HG03565 (cell line): ENCODE measurements around the gene SMIM27.

Source experiments
- ATAC-seq: cut with Tn5 transposase; IDR thresholded peaks from one replicate; pipeline ENCODE4 v1.9.1; 2021; ENCODE audit warnings: mild to moderate bottlenecking, moderate library complexity; ENCODE audit not compliant: unreplicated experiment

Gene SMIM27

DNA sequence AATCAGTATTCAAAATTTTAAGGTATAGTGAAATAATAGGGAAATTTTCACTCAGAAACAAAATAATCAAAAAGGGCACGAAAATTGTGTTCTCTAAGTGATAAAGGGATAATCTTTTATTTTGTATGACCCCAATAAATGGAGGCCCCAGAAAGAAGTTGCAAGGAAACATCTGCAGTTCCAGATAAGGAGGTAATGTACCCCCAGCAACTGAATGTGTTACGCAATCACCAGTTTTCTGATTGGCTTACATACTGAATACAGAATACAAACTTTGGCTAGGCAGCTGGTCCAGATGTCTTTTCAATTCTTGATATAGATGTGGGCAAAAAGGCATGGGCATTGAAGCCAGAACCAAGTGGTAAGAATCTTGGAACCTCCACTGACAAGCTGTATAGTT lies 2.0 kb downstream of the SMIM27 start:
- ATAC-seq = no peak

DNA sequence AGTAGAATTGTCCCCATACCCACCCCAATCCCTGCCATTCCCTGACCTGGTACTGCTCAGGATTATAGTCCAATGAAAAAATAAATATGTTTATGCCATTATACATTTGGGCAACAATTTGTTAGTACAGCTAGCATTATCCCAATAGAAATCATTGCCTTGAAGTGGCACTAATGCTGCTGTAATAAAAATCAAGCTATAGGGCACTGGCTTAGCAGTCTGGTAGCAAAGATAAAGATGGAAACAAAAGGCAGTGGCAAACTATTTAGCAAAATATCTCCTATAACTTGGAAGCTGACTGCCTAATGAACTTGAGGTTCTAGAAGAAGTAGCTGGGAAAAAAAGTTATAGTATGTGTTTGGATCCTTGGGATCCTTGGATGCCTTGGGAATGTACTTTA lies 2.5 kb downstream of the SMIM27 start:
- no peak for ATAC-seq

DNA sequence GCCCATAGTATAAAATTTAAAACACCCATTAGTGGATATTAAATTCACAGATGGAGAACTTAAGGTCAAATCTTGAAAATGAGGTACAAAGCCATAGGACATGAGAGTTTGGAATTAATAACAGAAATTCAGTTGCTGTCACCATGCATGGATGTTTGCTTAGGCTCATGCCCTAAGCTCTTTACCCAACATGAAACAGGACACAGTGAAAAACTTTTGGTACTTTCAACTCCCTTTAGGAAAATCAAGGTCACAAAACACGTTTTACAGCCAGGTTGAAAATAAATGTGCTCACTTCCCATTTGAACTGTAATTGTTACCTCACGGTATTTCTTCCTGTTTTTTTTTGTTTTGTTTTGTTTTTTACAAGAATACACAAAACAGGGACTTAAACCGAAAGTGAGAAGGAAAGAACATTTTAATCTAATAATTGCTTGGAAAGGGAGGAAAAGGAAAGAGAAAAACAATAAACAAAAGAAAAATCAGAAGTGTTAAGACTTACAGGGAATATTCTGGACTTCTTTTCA lies 6.3 kb downstream of the SMIM27 start:
- no peak for ATAC-seq

DNA sequence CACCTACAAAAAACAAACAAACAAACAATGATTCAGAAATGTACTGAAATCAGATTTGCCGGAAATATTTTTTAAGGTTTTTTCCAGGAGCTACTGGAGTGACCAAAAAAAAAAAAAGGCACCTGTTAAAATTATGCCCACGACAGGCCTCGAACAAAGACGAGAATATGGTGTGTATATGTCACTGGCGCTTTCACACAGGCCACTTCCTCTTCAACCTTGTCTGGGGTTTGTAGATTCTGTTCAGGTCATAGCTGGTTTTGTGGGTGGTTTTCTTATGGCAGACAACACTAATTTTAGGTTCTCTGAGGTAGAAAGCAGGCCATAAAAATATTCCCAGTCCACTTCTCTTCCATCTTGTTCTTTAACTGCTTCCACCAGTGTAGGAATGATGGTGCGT lies 13.8 kb downstream of the SMIM27 start:
- no peak for ATAC-seq

DNA sequence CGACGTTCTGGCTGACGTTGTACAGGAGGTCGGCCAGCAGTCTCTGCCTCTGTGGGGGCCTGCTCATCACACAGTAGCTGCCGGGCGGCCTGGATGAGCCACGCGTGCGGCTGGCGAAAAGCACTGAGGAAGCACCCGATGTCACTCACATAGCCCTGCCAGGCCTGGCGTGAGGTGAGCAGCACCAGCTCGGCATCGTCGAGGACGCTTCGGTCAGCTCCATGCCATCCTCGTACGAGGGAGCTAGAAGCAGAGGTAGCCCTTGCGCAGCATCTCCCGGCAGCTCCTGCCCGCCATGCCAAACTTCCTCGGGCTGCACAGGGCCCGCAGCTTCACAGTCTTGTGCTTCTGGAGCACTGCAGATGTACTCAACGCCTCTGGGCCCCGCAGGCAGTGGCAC lies 14.6 kb downstream of the SMIM27 start:
- ATAC-seq = no peak

DNA sequence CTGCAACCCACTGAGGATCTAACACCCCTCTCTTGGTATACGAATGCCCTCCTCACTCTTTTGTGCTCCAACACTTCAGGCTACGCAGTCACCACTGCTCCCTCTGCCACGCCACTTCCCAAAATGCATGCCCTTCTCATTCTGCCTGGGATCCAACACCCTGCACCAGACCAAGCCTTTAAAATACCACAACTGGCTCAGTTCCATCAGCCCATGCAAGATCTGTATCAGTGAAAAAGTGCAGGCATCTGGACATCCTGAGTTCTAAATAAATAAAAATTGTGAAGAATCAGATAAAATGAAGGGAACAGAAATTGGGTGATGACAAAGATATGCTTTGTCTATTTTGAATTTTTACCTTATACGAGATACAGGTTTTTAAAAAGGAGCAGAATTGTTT lies 18.1 kb downstream of the SMIM27 start:
- ATAC-seq = no peak

DNA sequence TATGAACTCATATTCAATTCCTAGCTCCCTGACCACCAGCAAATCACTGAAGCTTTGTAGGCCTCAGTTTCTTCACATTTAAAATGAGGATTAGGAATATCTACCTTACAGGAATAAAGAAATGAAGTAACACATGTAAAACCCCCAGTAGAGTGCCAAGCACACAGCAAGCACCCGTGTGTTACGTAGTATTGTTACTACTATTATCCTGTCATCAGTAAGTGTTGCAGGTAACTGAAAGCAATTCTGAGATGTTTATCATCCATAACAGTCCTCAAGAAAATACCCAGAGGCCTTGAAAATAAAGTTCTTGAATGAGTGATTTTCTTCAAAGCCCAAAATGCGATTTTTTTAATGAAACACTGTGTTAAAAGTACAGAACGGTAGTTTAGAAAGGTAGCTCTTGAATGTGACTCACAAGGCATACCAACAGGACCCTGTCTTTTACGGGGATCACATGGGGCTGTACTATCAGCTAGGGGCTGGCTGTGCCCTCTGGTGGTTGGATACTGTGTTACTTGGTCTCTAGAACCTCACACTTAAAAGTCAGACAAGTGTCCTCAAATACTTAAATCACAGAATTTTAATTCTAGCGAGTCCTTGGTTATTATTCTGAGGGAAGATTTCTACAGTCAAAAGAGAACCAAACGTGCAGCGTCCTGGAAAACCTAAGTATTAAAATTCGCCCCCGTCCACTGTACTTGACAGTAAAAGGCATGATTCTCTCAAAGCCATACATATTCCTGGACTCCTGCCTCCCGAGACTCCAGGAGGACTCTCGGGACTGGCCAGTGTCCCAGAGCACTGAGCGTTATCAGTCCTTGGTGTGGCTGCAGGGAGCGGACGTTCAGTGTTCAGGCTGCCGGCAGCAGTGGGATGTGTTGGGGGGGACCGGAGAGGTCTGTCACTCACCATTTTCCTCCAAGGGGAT lies 20.1 kb downstream of the SMIM27 start:
- peak; percentile 85 for ATAC-seq

DNA sequence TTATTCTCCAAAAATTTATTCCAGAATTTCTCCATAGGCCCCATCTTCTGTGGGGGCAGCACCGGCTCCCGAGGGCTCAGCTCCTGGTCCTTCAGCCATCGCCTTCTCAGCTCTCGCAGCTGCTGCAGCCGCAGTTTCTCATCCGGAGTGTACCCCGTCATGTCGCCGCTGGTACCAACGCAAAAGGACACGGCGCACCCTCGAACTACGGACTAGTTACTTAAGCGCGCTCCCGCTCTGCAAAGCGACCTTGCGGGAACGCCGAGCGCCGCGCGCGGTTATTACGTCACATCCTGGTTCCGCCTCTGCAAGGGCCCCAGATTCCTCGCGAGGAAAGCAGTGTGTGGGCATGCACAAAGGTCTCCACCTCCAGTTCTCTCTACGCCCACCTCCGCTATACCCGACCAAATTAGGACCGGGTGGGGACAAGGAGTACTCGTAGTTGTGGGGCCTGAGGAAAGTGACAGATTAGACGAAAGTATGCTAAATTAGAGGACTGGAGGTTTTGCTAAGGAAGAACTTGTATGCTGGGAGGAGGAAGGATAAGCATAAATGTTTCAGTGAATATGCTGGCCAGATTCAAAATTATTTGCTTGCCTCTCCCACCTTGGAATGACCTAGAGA lies 20.9 kb downstream of the SMIM27 start, which contains the start of gene NDUFB6:
Gene NDUFB6 (minus strand): TSS at position 260 of the 624 bp plus-strand sequence. CDS start 99 bp downstream, at position 161.
- ATAC-seq = peak; percentile 81

DNA sequence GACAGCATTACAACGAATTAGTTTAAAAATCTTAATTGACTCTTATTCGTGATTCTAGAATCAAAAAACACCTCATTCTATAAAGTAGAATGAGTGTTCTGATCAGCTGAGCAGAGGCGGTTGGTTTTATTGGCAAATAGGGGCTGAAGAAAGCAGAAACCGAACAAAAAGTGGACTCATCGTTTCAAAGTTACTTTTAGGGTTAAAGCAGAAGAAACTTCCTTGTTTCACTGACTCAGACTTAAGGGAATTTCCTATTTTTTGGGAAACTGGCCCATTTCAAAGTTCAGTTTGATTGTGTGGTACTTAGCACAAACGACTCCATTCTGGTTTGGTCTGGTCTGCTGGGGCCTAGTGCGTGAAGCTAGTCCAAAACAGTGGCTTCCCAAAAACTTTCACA lies 21.7 kb downstream of the SMIM27 start:
- no peak for ATAC-seq

DNA sequence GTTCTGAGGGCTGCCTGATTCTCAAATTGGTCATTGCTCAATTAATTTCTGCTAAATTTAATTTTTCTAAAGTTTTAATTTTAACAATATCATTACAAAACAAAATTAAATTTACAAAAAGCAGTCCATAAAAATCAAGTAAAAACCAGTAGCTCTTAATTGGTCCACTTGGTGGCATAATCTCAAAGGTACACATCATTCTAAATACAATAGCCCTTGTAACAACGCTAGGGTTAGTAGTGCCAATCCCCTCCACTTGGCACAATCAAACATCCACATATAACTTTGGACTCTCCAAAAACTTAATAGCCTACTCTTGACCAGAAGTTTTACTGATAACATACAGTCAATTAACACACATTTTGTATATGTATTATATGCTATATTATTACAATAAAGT lies 22.7 kb downstream of the SMIM27 start:
- ATAC-seq = no peak

DNA sequence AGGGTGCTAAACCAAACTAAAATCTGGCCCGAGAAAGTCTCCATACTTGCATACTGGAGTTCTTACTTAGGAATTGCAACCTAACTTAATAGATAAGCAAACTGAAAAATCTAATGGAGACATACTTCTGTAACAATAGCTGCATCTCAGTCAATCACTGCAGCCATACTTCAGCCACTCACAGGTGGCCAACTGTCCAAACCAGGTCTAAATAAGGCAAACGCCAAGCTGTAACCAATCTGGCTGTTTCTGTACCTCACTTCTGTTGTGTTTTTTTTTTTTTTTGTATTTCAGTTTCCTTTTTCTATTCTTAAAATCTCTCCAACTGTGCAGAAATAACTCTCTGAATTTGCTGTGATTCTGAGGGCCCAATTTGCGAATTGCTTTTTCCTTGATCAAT lies 25.2 kb downstream of the SMIM27 start:
- no peak for ATAC-seq

DNA sequence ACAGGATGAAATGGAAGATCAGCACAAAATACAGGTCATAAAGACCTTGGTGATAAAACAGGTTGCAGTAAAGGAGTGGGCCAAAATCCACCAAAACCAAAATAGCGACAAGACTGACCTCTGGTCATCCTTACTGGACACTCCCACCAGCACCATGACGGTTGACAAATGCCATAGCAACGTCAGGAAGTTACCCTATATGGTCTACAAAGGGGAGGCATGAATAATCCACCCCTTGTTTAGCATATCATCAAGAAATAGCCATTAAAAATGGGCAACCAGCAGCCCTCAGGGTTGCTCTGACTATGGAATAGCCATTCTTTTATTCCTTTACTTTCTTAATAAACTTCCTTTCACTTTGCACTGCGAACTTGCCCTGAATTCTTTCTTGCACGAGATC lies 26.8 kb downstream of the SMIM27 start:
- no peak for ATAC-seq

DNA sequence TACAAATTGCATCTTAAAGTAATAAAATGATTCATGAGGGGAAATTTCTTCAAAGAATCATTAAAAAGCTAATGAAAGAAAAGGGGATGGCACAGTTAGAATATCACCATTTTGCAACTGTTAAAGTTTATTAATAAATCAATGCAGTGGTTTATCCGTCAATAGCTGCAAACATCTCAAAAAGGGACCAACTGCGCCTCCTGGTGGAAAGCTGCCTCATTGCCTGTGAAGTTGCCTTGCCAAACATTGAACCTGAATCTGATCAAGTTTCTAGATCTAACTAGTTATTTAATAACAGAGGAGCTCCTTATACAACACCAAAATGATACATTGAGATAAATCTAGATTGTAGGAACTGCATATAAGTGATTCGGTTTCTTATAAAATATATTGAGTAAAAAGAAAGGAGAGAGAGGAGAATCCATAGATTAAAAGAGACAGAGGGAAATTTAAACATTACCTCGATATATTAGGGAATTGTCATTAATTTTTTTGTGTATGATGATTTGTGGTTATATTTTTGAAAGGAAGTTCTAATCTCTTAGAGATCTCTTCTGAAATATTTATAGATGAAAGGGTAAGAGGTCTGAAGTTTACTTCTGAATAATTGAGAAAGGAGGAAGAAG lies 27.7 kb downstream of the SMIM27 start:
- ATAC-seq = no peak

DNA sequence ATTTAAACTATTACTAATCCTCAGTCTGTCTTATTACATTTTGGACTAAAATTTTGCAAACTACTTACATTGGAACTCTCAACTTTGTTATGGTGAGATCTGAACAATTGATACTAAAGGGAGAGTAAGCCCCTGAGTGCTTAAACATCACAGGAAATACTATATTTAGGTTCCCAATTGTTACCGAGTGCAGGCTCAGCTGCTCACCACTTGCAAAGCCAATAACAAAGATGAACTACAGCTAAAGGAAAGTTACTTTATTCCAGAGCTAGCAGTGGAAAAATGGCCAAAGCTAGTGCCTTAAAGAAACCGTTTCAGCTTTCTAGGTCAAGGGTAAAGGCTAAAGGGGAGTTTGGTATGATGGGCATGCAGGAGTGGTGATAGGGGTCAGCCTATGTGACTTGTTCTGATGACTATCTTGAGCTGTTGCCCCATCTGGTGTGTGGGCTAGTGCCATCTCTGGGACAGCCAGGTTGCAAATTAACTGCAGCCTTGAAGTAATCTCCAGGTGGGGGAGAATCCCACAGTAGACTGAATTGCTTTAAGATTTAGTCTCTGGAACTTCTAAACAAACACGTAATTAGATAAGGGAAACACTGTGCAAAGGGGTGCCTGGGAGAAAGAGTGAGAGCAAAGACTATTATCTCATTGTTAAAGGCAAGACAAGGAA lies 28.6 kb downstream of the SMIM27 start:
- no peak for ATAC-seq

DNA sequence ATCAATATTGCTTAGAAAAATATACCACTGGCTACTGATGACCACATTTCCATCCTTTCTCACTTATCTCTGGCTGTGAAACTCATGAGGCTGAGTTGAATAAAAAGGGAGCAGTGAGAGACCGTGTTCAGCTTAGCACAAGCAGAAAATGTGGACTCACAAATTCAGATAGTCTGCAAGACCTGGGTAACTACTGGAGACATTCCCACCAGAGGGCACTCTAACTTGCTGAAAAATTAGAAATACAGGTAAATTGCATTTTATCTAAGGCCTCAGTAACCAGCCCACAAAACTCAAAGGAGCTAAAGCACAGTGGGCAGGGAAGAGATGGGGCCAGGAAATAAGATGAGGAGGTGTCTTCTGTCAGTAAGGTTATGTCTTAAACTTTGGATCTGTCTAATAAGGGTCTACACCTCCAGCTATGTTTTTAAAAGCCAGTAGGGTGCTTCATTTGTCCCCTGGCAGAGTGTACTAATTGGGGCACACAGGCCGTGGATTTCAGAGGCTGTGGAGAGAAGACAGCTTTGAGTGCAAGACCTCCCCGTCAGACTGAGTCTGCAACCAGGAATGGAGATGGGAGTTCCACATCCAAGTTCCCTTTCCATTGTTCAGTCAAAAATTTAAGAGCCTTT lies 29.5 kb downstream of the SMIM27 start:
- no peak for ATAC-seq

DNA sequence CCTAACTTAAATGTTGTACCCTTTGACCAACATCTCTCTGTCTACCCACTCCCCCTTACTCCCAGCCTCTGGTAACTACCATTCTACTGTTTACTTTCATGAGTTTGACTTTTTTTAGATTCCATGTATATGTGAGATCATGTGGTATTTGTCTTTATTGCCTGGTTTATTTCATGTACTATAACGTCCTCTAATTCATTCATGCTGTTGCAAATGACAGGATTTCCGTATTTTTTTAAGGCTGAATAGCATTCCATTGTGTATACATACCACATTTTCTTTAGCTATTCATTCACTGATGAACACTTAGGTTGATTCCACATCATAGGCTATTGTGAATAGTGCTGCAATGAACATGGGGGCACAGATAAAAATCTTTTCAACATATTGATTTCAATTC lies 32.7 kb downstream of the SMIM27 start:
- no peak for ATAC-seq

DNA sequence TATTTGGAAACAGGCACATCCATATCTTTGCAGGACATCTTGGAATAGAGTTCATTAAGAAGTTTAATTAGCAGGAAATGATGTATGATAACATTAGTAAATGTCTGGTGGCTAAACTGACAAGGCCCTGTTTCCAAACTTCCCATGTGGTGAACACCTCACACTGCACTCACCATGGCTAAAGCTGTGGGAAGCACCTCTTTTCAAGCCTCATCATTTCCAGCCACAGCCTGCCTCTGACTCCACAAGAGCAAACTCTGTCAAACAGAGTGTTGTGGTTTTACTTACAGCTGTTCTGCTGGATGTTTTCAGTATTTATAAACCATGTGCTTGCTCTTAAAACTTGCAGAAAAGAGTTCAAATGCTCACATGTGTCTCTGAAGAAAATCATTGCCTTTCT lies 35.8 kb downstream of the SMIM27 start:
- no peak for ATAC-seq

DNA sequence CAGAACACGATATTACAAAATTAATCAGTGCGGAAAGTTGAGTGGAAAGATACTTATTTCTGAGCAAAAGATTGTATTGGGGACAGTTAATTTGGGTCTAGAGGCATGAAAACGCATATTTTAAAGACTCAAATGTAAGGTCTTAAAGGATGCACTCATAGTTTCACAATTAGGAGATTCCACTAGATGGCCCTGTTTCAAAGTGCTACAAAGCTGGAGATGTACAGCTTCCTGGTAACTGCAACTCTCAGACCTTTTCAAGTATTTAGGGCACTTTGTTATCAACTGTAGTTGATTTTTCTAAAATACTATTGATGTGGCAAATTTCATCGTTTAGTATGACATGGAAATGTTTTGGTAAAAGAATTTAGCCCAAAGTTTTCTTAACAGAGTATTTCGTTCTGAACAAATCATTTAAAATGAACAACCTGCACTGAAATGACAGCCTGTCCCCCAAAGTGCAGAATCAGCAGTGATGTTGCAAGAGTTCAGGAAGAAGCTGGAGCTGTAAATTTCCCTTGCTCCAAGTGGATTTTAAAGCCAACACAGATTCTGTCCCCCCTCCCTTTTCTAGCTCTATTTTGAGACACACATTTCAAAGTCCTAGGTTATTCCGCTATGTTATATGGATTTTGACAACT lies 37.1 kb downstream of the SMIM27 start:
- peak; percentile 83 for ATAC-seq

DNA sequence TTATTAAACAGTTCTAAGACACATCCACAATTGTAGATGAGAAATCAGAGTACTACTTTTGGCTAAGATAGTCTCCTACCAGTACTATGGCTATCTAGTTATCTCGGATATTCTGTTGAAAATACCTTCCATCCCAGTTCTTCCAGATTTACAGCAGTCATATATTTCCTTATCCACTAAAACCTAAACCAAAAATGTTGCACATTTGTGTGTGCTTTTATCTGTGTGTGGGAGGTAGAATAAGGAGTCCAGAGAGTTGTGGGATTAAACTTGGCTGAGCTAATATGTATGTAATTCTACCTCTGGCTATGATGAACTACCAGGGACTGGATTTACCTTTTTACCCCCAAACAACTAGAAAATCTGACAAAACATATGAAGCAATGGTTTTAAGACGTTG lies 38.3 kb downstream of the SMIM27 start:
- no peak for ATAC-seq

DNA sequence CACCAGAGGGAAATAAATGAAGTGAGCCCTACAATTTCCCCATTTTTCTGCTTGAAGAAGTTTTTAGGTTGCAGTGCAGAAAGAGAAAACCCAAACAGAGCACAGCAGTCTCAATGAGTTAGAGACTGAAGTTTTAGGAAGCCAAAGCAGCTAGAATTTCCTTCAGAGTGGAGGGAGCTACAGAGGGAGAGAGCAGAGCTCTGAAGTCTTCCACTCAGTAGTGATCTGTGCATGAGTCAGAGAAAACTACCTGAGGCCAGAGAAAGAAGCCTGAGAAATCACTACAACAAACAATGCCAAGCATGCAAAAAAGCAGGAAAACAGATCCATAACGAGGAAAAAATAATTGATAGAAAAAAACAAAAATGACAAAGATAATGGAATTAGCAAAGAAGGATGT lies 38.8 kb downstream of the SMIM27 start:
- no peak for ATAC-seq
